Smooth muscle cell (in vitro differentiated cells): ENCODE results near the gene ZNF687. TPM values are rescaled to one million over a fixed set of nuclear protein-coding genes. Genes with fewer than 3 reads are reported as not detected.

ENCODE experiments used
- DNase-seq: peaks from one replicate; lab custom pipeline; 2025; ENCODE audit not compliant: unreplicated experiment; lab: John Stamatoyannopoulos, UW
- H2AFZ ChIP-seq: fragments of 200-600 bp; sonication (generic); 2 replicates; pipeline ENCODE4 v1.6.0; 2016; ENCODE audit warnings: antibody characterized with exemption, low read depth, mild to moderate bottlenecking
- H3F3A ChIP-seq: fragments of 200-600 bp; sonication (generic); 2 replicates; pipeline ENCODE4 v1.6.0; 2017; ENCODE audit warnings: antibody characterized with exemption, low read depth
- H3K27ac ChIP-seq: fragments of 200-600 bp; sonication (generic); 2 replicates; pipeline ENCODE4 v1.5.1; 2016; ENCODE audit warnings: low read depth, mild to moderate bottlenecking
- H3K27me3 ChIP-seq: fragments of 200-600 bp; sonication (generic); 2 replicates; pipeline ENCODE4 v1.6.1; 2016; ENCODE audit warnings: low read depth, mild to moderate bottlenecking
- H3K36me3 ChIP-seq: fragments of 200-600 bp; sonication (generic); 2 replicates; pipeline ENCODE4 v1.5.1; 2016; ENCODE audit warnings: low read depth
- H3K4me1 ChIP-seq: fragments of 200-600 bp; sonication (generic); 2 replicates; pipeline ENCODE4 v1.5.1; 2016; ENCODE audit warnings: low read depth
- H3K4me2 ChIP-seq: fragments of 200-600 bp; sonication (generic); 2 replicates; pipeline ENCODE4 v1.6.0; 2016; ENCODE audit warnings: mild to moderate bottlenecking
- H3K4me3 ChIP-seq: fragments of 200-600 bp; sonication (generic); 2 replicates; pipeline ENCODE4 v1.5.1; 2016; ENCODE audit warnings: mild to moderate bottlenecking
- H3K79me2 ChIP-seq: fragments of 200-600 bp; sonication (generic); 2 replicates; pipeline ENCODE4 v1.6.0; 2016; ENCODE audit warnings: low read depth, mild to moderate bottlenecking
- H3K9ac ChIP-seq: fragments of 200-600 bp; sonication (generic); 2 replicates; pipeline ENCODE4 v1.6.0; 2016; ENCODE audit warnings: low read depth
- H3K9me3 ChIP-seq: fragments of 200-600 bp; sonication (generic); replicated peaks from 2 replicates; pipeline ENCODE4 v1.5.1; 2016; ENCODE audit warnings: low read depth
- H4K20me1 ChIP-seq: fragments of 200-600 bp; sonication (generic); 2 replicates; pipeline ENCODE4 v1.6.0; 2016; ENCODE audit warnings: low read depth
- WGBS: methylation state at CpG from one replicate; pipeline ENCODE4 v1.1.7; 2016; ENCODE audit warnings: low lambda C conversion rate; 5-methylcytosine and 5-hydroxymethylcytosine counted together
- polyA plus RNA-seq: library from polyadenylated mRNA; unstranded; fragments of >200 nt; fragmentation: Nextera tagmentation; extraction: Ambion mirVana; gene quantifications from 2 replicates; pipeline ENCODE4 v1.2.1, GENCODE V29; 2016
- total RNA-seq: library from RNA; depleted of rRNA; stranded (reverse); fragments of >200 nt; gene quantifications from 2 replicates; pipeline ENCODE4 v1.2.3, GENCODE V29; 2014
- TF ChIP-seq, protein P1 (sequence below): fragments of 200-600 bp; sonication (generic); IDR thresholded peaks from 2 replicates; pipeline ENCODE4 v1.5.1; 2017; ENCODE audit warnings: borderline replicate concordance, mild to moderate bottlenecking, antibody characterized with exemption; ENCODE audit not compliant: insufficient read depth, poor library complexity, severe bottlenecking

The ZNF687 gene
- total and polyA plus RNA-seq, 2 experiments from 2014 or later, result 2.4 to 10.7 TPM

- no peaks in the 10 kb centered on the region for H3F3A ChIP-seq
- H4K20me1 ChIP-seq, result peaks cover 36% of the 10 kb centered on the region
- H3K36me3 ChIP-seq, result no peaks in the 10 kb centered on the region
- H3K79me2 ChIP-seq, result peaks cover 4% of the 10 kb centered on the region
- no peak overlapping the region for H3K9ac ChIP-seq
- H3K4me3 ChIP-seq, result no peak overlapping the region
- H3K9me3 ChIP-seq, result no peaks in the 10 kb centered on the region
- H2AFZ ChIP-seq, result no peak overlapping the region
- DNase-seq, result no peak
- no peaks in the 10 kb centered on the region for H3K27me3 ChIP-seq
- WGBS, result 93% methylated on average over 19 of the region's 19 CpGs
- H3K4me2 ChIP-seq, result no peak overlapping the region
- TF ChIP-seq, protein P1, sequence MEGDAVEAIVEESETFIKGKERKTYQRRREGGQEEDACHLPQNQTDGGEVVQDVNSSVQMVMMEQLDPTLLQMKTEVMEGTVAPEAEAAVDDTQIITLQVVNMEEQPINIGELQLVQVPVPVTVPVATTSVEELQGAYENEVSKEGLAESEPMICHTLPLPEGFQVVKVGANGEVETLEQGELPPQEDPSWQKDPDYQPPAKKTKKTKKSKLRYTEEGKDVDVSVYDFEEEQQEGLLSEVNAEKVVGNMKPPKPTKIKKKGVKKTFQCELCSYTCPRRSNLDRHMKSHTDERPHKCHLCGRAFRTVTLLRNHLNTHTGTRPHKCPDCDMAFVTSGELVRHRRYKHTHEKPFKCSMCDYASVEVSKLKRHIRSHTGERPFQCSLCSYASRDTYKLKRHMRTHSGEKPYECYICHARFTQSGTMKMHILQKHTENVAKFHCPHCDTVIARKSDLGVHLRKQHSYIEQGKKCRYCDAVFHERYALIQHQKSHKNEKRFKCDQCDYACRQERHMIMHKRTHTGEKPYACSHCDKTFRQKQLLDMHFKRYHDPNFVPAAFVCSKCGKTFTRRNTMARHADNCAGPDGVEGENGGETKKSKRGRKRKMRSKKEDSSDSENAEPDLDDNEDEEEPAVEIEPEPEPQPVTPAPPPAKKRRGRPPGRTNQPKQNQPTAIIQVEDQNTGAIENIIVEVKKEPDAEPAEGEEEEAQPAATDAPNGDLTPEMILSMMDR, result no peak
- peaks cover 6% of the 10 kb centered on the region for H3K4me1 ChIP-seq
- H3K27ac ChIP-seq, result no peak overlapping the region
Observed at GRCh38 chr1:151290709-151291303, 8.7 kb downstream of the ZNF687 start.

DNA sequence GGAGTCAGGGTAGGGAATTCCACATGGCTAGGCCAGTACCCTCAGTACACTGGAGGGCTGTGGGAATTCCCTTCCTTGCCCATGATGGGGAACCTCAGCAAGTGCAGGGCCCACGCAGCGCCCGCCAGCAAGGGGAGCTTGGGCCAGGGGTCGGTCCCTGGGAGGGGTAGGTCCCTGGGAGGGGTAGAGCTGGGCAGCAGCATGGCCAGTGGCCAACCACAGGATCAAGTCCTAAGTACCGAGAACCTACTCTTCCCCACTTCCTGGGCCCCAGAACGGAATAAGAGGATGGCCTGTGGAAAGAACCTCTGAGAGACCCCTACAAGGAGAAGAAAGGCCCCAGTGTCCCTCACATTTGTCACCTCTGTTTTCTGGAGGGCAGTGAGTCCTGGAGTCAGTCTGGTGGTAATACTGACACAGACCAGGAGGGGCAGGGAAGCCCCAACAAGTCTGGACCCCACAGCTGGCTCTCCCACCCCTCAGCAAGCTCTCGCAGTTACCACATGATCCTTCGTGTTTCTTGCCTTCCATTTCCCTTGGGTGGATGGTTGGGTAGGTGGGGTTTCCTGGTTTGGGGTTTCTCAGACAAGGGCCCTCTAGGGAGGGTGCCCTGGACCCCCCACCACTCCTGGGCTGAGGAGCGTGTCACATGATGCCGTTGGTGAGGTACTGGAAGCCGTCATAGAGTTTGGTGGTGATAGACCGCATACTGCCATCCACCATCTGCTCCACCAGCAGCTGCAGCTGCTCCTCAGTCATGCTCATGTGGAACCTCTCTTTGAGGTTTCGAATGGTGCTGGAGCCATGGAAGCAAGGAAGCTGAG lies 10.3 kb downstream of the ZNF687 start:
- H3F3A ChIP-seq, result no peaks in the 10 kb centered on the region
- H3K27me3 ChIP-seq, result no peaks in the 10 kb centered on the region
- no peak overlapping the region for H3K27ac ChIP-seq
- TF ChIP-seq, protein P1, result no peak
- H3K36me3 ChIP-seq, result no peaks in the 10 kb centered on the region
- DNase-seq, result no peak
- no peak overlapping the region for H3K4me2 ChIP-seq
- H3K9ac ChIP-seq, result no peak overlapping the region
- WGBS, result 97% methylated on average over 13 of the region's 13 CpGs
- H3K9me3 ChIP-seq, result no peaks in the 10 kb centered on the region
- H3K79me2 ChIP-seq, result peaks cover 4% of the 10 kb centered on the region
- H3K4me3 ChIP-seq, result no peak overlapping the region
- H4K20me1 ChIP-seq, result peaks cover 22% of the 10 kb centered on the region
- no peak overlapping the region for H2AFZ ChIP-seq
- peaks cover 6% of the 10 kb centered on the region for H3K4me1 ChIP-seq

DNA sequence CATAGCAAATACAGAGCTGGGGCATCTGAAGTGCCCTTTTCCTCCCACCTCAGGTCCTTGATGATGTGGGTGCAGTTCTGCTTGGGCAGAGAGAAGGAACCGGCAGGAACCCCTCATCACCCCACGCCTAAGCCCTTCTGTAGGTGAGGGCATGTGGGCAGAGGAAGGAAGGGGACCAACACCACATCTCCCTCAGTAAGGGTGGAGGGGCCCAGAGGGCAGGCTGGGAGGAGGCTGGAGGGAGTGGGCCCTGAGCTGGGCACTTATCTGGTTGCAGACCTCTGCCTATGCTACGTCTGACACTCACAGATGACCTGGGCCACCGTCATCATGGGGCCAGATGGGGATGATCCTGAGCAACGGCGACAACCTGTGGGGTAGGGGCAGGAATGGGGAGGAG lies 11.0 kb downstream of the ZNF687 start:
- Histone ChIP-seq H3K9ac (no peak overlapping the region), H3K4me1 (peaks cover 6% of the 10 kb centered on the region), H4K20me1 (peaks cover 17% of the 10 kb centered on the region), H3K4me2 (no peak overlapping the region), H3K4me3 (no peak overlapping the region), H3K27me3 (no peaks in the 10 kb centered on the region), H3K9me3 (no peaks in the 10 kb centered on the region), H2AFZ (no peak overlapping the region), H3K36me3 (peaks cover 1% of the 10 kb centered on the region), H3F3A (no peaks in the 10 kb centered on the region), H3K27ac (no peak overlapping the region), H3K79me2 (no peaks in the 10 kb centered on the region)
- DNase-seq, result no peak
- 96% methylated on average over 6 of the region's 6 CpGs for WGBS
- TF ChIP-seq, protein P1, result no peak
